NCI-H1048 (cell line): ENCODE measurements around the gene ZNF783.

ENCODE experiments used
- DNase-seq: peaks from one replicate; lab custom pipeline; 2025; lab: John Stamatoyannopoulos, UW

The ZNF783 gene

DNA sequence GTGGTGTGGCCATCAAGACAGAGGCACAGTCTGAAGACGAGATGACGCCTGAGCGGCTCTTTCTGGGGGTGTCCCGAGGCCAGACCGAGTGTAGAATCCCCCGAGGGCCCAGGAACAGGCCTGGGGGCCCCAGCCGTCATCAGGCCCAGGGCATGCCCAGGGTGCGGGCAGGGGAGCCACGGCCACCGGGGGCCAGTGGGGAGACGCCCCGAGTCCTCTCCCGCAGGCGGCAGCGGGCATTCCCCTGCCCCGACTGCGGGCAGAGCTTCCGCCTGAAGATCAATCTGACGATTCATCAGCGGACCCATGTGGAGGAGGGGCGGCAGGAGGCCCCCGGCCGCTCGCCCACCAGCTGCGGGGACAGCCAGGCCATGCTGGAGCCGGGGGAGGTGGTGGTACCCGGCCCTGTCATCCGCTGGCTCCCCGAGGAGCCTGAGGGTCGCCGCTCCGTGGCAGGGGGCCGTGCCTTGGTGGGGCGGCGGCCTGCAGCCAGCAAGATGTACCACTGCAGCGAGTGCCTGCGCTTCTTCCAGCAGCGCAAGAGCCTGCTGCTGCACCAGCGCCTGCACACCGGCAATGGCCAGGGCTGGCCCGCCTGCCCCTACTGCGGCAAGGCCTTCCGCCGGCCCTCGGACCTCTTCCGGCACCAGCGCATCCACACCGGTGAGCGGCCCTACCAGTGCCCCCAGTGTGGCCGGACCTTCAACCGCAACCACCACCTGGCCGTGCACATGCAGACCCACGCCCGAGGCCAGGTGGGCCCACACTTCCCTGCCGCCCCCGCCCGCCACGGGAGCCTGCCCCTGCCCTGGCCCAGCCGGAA lies 19.7 kb downstream of the ZNF783 start:
- DNase-seq = no peak

DNA sequence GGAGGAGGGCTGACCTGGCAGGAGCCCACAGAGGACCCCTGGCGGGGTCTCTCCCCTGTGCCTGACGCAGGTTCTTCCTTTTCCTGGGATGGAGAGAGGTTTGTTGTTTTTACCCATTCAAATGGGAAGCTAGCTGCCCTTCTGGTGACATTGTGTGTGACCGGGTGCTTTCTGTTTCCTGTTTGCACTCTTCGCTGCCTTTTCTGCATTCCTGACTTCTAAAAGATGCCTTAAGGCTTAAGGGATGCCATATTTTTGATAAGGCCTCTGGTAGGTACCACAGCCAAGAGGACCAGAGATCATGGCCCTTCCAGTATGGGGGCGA lies 20.3 kb downstream of the ZNF783 start:
- no peak for DNase-seq

- no peak for DNase-seq
These were observed 21.3 kb downstream of the ZNF783 start for GRCh38 chr7:149283321-149283720.

DNA sequence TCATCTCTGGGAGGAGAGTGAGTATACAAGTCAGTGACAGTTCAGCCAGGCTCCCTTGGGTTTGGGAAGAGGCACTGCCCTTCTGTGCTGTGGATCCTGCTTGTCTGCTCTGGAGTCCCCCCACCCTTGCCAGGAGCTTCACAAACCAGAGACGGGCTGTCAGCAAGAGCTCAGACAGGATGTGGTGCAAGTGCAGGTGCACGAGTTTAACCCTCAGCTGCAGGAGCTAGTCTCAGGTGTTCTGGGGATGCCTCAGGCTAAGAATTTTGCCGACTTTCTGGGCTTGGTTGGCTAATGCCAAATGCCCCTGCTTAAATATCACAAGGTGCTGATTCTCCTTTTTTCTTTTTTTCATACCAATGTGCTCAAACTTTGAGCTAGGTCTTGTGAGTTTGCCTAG lies 22.3 kb downstream of the ZNF783 start:
- no peak for DNase-seq

DNA sequence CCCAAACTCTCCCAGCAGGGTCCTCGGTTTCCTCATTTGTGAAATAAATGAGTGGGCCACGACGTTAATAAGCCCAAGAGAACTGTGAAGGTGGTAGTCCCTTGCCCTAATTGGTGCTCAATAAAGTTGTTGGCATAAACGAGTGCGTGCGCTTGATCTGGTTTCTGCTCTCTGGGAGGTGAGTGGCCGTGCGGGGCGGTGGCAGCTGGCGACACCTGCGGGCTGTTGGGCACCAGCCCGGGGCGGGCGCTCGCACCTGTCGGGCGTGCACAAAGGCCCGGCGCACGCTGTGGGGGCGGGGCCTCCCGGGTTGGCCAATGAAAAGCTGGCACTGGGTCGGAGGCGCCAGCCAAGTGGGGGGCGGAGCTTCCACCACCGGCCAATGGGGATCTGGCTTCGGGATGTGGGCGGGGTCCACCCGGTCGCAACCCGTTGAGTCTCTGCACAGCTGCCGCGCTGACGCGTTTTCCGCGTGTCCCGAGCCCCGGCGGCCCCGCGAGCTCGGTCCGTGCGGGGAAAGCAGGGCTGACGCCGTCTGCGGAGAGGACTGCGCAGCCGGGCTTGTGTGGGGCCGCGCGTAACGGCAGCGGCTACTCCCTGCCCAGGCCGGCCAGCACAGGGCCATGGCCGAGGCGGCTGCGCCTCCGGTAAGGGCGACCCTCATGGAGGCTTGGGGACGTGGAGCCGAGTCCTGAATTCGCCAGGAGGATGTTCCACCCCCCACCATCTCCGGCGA lies 23.0 kb downstream of the ZNF783 start:
- DNase-seq = peak; percentile 88

DNA sequence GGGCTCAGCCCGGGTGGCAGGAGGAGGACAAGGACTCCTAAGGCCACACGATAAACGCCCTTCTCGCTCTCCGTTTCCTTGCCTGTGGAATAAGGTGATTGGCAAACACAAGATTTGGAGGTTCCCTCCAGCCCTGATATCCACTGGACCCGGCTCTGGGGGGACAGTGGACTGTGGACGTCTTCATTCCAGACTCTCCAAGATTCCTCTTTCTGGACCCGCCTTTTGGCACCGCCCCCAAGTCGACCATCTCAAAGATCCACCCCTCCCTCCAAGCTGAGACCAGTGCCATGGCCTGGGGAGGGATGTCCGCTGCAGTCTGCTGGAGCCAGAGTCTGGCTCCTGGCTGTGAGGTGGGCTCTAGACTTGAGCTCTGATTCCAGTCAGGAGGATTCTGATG lies 23.6 kb downstream of the ZNF783 start:
- no peak for DNase-seq

DNA sequence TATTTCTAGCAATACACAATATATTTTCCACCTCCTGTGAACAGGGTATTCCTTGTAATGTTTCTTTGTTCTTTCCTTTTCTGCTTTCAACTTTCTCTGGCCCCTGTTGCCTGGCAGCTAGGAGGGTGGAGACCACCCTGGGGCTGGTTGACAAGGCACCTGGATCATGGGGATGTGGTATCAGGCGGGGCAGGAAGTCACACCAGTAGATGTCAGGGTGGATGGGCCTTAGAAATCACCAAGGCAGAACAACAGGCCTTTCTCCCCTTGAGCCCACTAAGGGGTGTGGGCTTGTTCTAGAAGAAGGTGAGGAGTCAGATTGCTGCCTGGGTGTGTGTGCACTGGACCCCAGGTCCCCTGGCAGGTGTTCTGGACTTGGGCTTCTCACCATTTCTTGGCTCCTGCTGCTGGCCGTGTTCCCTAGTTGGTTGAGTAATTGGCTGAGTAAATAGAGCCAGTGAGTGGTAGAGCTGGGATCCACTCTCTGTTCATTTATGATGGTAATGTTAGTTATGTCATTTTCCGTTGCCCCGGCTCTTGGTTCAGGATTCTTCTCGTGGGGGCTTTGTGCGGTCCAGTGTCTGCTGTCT lies 24.9 kb downstream of the ZNF783 start:
- DNase-seq = no peak

DNA sequence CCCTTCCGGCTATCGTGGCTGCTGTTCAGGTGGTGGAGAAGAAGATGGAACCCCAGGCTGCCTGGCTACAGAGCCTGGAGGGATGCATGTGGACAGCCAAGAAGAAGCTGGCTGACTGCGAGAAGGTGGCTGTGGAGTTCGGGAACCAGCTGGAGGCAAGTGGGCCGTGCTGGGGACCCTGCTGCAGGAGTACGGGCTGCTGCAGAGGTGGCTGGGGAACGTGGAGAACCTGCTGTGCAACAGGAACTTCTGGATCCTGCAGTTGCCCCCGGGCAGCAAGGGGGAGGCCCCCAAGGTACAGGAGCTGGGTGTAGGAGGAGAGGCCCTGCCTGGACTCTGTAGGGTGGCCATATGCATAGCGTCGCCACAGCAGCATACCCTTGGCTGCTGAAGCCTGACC lies 25.6 kb downstream of the ZNF783 start:
- DNase-seq = no peak

GRCh38 chr7:149289262-149289661 lies 27.3 kb downstream of the ZNF783 start:
- DNase-seq = no peak

GRCh38 chr7:149289856-149290255 lies 27.9 kb downstream of the ZNF783 start:
- no peak for DNase-seq

DNA sequence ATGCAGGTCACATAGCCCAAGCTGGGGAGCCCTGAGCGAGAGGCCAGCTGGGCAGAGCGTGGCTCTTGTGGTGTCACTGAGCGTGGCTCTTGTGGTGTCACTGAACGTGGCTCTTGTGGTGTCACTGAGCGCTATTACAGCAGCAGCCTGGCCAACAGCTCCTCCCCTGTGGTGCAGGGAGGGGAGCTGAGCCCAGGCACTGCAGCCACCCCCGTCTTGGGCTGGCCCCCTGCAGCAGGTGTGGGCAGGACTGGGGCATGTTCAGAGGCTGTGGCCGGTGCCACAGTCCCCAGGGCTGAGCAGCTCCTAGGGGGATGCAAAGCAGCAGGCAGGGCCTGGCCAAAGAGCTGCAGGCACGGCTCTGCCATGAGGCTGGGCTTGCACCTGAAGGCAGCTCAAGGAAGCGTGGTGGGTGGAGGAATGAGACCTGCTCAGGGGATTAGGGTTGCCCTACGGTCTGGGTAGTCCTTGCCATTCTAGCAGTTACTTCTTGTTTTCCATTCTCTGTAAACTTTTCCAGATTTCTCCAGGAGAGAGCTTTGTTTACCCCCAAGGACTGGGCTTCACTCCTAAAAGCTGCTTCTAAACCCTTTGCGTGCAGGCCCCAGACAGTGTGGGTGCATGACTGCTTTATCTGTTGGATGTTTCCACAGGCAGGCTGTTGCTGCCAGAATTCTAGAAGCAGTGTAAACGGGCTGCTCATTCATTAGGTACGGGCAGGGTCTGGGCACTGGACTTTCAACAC lies 29.2 kb downstream of the ZNF783 start:
- DNase-seq = no peak

GRCh38 chr7:149291781-149292461 lies 29.9 kb downstream of the ZNF783 start:
- no peak for DNase-seq

DNA sequence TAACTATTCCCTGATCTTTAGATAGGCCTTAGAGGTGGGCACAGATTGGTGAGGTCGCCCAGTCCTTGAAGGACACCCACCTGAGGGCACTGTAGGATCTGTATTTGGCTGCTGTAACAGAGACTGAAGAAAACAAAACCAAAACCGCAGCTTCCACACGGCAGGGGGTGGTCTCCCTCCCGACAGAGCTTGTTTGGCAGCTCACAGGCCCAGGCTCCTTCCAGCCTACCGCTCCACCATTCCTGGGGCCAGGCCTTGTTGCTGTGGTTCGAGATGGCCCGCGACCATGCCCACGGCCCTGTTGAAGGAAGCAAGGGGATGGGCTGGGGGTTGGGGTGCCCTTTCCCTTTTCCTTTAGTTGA lies 30.4 kb downstream of the ZNF783 start:
- DNase-seq = no peak

DNA sequence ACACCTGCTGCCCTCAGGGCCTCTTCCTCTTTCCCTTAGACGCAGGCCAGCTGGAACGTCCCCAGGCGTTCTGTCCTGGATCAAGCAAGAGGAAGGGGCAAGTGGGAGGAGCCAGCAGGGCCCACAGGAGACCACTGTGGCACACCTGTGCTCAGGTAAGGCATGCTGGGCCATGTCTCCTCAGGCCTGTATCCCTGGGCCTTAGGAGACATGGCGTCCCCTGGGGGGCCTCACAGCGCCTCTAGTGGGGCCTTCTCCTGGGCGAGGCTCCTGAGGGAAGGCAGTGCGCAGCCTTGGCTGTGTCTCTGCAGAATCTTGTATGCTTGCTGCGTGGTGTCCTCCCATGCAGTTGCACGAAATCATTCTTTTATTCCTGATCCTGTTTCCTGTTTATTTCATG lies 31.3 kb downstream of the ZNF783 start:
- DNase-seq = no peak

DNA sequence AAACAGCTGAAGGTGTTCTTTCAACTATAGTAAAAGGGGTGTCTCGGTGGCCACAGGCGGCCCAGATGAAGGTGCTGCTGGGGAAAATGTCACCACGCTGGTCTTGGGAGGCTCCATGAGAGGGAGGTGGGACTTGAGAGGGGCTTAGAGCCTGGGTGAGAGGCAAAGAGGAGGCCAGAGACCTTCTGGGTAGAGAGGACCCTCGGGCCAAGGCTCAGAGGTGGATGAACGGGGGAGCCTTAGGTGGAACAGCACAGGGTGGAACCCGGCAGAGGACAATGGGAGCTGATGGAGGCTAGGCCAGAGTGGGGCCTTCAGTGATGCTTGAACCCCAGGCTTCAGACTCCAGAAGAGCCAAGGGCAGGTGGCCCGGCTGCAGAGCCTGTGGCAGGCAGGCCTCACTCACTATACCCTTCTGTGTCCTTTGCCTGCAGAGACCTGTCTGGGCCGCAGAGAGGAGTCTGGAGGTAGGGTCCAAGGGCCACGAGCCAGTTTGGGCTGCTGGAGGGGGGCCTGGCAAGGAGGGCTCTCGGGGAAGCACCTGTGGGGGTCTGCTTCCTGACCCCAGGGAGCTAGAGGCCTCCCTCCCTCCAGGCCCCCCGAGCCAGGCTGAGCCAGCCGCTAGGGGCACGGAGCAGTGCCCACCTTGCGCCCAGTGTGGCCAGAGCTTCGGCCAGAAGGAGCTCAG lies 32.1 kb downstream of the ZNF783 start:
- no peak for DNase-seq

DNA sequence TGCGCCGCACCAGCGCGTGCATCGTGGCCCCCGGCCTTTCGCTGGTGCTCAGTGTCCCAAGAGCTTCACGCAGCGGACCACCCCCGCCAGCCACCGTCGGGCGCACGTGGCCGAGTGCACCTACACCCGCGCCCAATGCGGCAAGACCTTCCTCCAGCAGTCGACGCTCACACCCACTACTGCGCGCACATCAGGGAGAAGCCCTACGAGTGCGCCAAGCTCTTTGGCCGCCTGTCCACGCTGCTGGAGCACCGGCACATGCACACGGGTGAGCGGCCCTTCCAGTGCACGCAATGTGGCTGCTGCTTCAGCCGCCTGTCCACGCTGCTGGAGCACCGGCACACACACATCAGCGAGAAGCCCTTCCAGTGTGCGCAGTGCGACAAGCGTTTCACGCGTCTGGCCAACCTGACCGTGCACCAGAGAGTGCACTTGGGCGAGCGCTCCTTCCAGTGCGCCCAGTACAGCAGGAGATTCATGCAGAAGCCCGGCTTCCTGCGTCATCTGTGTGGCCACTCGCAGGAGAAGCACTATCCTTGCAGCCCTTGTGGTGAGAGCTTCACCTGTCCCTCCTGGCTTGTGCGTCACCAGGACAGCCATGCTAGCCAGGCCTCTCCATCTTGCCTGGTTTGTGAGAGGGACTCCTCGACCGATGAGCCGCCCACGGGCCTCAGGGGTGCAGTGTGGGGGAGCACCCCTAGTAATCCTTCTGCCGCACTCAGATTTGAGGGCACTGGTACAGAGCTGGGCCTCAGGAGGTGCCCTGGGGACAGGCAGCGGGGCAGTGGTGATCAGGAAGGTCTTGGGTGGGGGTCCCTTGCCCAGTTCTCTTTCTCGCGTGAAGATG lies 32.9 kb downstream of the ZNF783 start:
- DNase-seq = no peak

DNA sequence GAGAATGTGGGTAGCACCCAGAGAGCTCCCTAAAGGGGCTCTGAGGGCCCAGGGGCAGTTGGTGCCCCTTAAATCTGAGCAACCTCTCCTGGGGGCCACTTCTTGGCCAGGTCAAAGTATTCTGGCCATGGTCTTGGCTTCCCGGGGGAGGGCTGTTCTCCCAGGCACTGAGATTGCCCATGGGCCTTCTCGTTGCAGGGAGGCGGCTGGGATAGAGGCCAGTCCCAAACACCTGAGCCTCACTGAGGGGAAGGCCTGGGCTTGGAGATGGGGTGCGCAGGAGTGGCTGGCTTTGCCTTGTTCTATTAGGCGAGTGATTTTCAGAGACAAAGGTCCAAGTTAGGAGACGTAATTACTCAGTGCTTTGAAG lies 33.5 kb downstream of the ZNF783 start:
- DNase-seq = no peak

- DNase-seq = no peak
These were observed 34.4 kb downstream of the ZNF783 start for GRCh38 chr7:149296368-149296767.

GRCh38 chr7:149297034-149297755 lies 35.2 kb downstream of the ZNF783 start:
- DNase-seq = no peak
